ENCODE results near the gene NUP107.

NUP107 gene

GRCh38 chr12:68755536-68756243, 68.9 kb downstream of the NUP107 start:
- ATAC-seq (no peak), DNase-seq (no peak)
- no peak overlapping the region for H3K27ac Mint-ChIP-seq
- no peak overlapping the region for H3K4me3 Mint-ChIP-seq
- H3K9me3 Mint-ChIP-seq = no peaks in the 10 kb centered on the region
- no peaks in the 10 kb centered on the region for H3K27me3 Mint-ChIP-seq
- no peaks in the 10 kb centered on the region for H3K4me1 Mint-ChIP-seq

- Mint-ChIP-seq H3K27ac (no peak overlapping the region), H3K27me3 (no peaks in the 10 kb centered on the region), H3K4me1 (no peaks in the 10 kb centered on the region), H3K4me3 (no peak overlapping the region), H3K9me3 (no peaks in the 10 kb centered on the region)
- DNase-seq (no peak), ATAC-seq (no peak)
These were observed 73.1 kb downstream of the NUP107 start for GRCh38 chr12:68759852-68760251.

- no peaks in the 10 kb centered on the region for H3K27me3 Mint-ChIP-seq
These were observed 74.1 kb downstream of the NUP107 start for GRCh38 chr12:68760806-68761441.

GRCh38 chr12:68761442-68761812, 74.6 kb downstream of the NUP107 start:
- no peaks in the 10 kb centered on the region for H3K4me1 Mint-ChIP-seq
- ATAC-seq (no peak), DNase-seq (no peak)
- no peak overlapping the region for H3K4me3 Mint-ChIP-seq
- no peaks in the 10 kb centered on the region for H3K9me3 Mint-ChIP-seq
- peak overlapping the region in 1 of 2 donors; percentile 65 for H3K27ac Mint-ChIP-seq
- no peaks in the 10 kb centered on the region for H3K27me3 Mint-ChIP-seq

More at GRCh38 chr12:68760806-68761441, 74.1 kb downstream of the NUP107 start:
- H3K27ac Mint-ChIP-seq = peak overlapping the region in 1 of 2 donors; percentile 13
- ATAC-seq = no peak
- DNase-seq = no peak
- no peaks in the 10 kb centered on the region for H3K4me1 Mint-ChIP-seq
- no peaks in the 10 kb centered on the region for H3K9me3 Mint-ChIP-seq
- H3K4me3 Mint-ChIP-seq = no peak overlapping the region

- no peaks in the 10 kb centered on the region for H3K4me1 Mint-ChIP-seq
- no peaks in the 10 kb centered on the region for H3K9me3 Mint-ChIP-seq
- H3K27ac Mint-ChIP-seq = peak overlapping the region in 1 of 2 donors; percentile 65
- no peak overlapping the region for H3K4me3 Mint-ChIP-seq
- DNase-seq = no peak
- no peak for ATAC-seq
- H3K27me3 Mint-ChIP-seq = no peaks in the 10 kb centered on the region
These were observed 75.3 kb downstream of the NUP107 start for GRCh38 chr12:68761901-68762630.

- H3K9me3 Mint-ChIP-seq = no peaks in the 10 kb centered on the region
- no peaks in the 10 kb centered on the region for H3K27me3 Mint-ChIP-seq
- no peak overlapping the region for H3K4me3 Mint-ChIP-seq
- no peaks in the 10 kb centered on the region for H3K4me1 Mint-ChIP-seq
- DNase-seq (no peak), ATAC-seq (no peak)
- H3K27ac Mint-ChIP-seq = no peak overlapping the region
These were observed 75.9 kb downstream of the NUP107 start for GRCh38 chr12:68762691-68763090.

- Mint-ChIP-seq H3K9me3 (no peaks in the 10 kb centered on the region), H3K27ac (no peak overlapping the region), H3K4me3 (no peak overlapping the region), H3K4me1 (no peaks in the 10 kb centered on the region), H3K27me3 (no peaks in the 10 kb centered on the region)
- no peak for ATAC-seq
- DNase-seq = no peak
These were observed 78.9 kb downstream of the NUP107 start for GRCh38 chr12:68765696-68766095.

GRCh38 chr12:68766646-68767045, 79.9 kb downstream of the NUP107 start:
- Mint-ChIP-seq H3K9me3 (no peaks in the 10 kb centered on the region), H3K27me3 (no peaks in the 10 kb centered on the region), H3K4me1 (no peaks in the 10 kb centered on the region), H3K27ac (no peak overlapping the region), H3K4me3 (no peak overlapping the region)
- ATAC-seq (no peak), DNase-seq (no peak)

GRCh38 chr12:68767191-68767590, 80.4 kb downstream of the NUP107 start:
- ATAC-seq = no peak
- Mint-ChIP-seq H3K27me3 (no peaks in the 10 kb centered on the region), H3K4me1 (no peaks in the 10 kb centered on the region), H3K4me3 (no peak overlapping the region), H3K9me3 (no peaks in the 10 kb centered on the region), H3K27ac (peak overlapping the region in 1 of 2 donors; percentile 42)
- DNase-seq = no peak

GRCh38 chr12:68768431-68768939, 81.7 kb downstream of the NUP107 start:
- no peak for ATAC-seq
- Mint-ChIP-seq H3K4me3 (no peak overlapping the region), H3K4me1 (peaks cover 12% of the 10 kb centered on the region), H3K27me3 (no peaks in the 10 kb centered on the region), H3K27ac (no peak overlapping the region), H3K9me3 (no peaks in the 10 kb centered on the region)
- DNase-seq = no peak

GRCh38 chr12:68769941-68770340, 83.2 kb downstream of the NUP107 start:
- no peak for ATAC-seq
- no peak for DNase-seq
- H3K4me3 Mint-ChIP-seq = no peak overlapping the region
- no peak overlapping the region for H3K27ac Mint-ChIP-seq
- H3K4me1 Mint-ChIP-seq = peaks cover 13% of the 10 kb centered on the region
- no peaks in the 10 kb centered on the region for H3K27me3 Mint-ChIP-seq
- H3K9me3 Mint-ChIP-seq = no peaks in the 10 kb centered on the region

- DNase-seq (no peak), ATAC-seq (no peak)
- Mint-ChIP-seq H3K4me1 (peaks cover 13% of the 10 kb centered on the region), H3K27ac (no peak overlapping the region), H3K27me3 (no peaks in the 10 kb centered on the region), H3K4me3 (no peak overlapping the region), H3K9me3 (no peaks in the 10 kb centered on the region)
These were observed 84.6 kb downstream of the NUP107 start for GRCh38 chr12:68771223-68771925.

GRCh38 chr12:68772714-68773113, 85.9 kb downstream of the NUP107 start:
- ATAC-seq (no peak), DNase-seq (no peak)
- H3K4me3 Mint-ChIP-seq = peak overlapping the region; percentile 50 to 56
- no peaks in the 10 kb centered on the region for H3K27me3 Mint-ChIP-seq
- H3K4me1 Mint-ChIP-seq = peaks cover 13% of the 10 kb centered on the region
- H3K9me3 Mint-ChIP-seq = no peaks in the 10 kb centered on the region
- H3K27ac Mint-ChIP-seq = peak overlapping the region in 1 of 2 donors; percentile 33

GRCh38 chr12:68773582-68773981, 86.8 kb downstream of the NUP107 start:
- ATAC-seq = no peak
- Mint-ChIP-seq H3K4me3 (no peak overlapping the region), H3K9me3 (no peaks in the 10 kb centered on the region), H3K27ac (peak overlapping the region in 1 of 2 donors; percentile 34), H3K27me3 (no peaks in the 10 kb centered on the region), H3K4me1 (peaks cover 13% of the 10 kb centered on the region)
- no peak for DNase-seq

GRCh38 chr12:68775121-68775630, 88.4 kb downstream of the NUP107 start:
- Mint-ChIP-seq H3K27ac (no peak overlapping the region), H3K4me3 (no peak overlapping the region), H3K9me3 (no peaks in the 10 kb centered on the region), H3K27me3 (no peaks in the 10 kb centered on the region), H3K4me1 (peaks cover 13% of the 10 kb centered on the region)
- ATAC-seq (no peak), DNase-seq (no peak)
